Measurements from ENCODE around the gene CEBPB. TPM values are rescaled to one million over a fixed set of nuclear protein-coding genes. Genes with fewer than 3 reads are reported as not detected.

Gene CEBPB
- polyA plus RNA-seq, 1 experiment = 24.6 TPM

GRCh38 chr20:50240092-50240491 is 49.5 kb downstream of the CEBPB start:
- Histone ChIP-seq H3K4me3 (ENCODE audit: low read depth, low read length) (no peak overlapping the region), H3K36me3 (ENCODE audit: control insufficient read depth, insufficient read depth, low read length) (no peaks in the 10 kb centered on the region), H3K27me3 (ENCODE audit: control insufficient read depth, insufficient read depth, low read length) (no peaks in the 10 kb centered on the region)
- no peak for TF ChIP-seq CTCF (IDR thresholded peaks at IDR 0.05; ENCODE audit: insufficient read depth, low read depth, low read length)
- ChIA-PET POLR2A (no interaction called here), CTCF (interaction anchor here (1.5 kb wide), 1 partner anchor 12 kb away, joined by 3 read pairs; no protein-coding TSS in a partner anchor)
- DNase-seq (ENCODE audit: low read depth) = no peak

- no peaks in the 10 kb centered on the region for H3K36me3 ChIP-seq (ENCODE audit: control insufficient read depth, insufficient read depth, low read length)
- no peaks in the 10 kb centered on the region for H3K27me3 ChIP-seq (ENCODE audit: control insufficient read depth, insufficient read depth, low read length)
- POLR2A ChIA-PET = no interaction called here
- DNase-seq (ENCODE audit: low read depth) = no peak
- CTCF ChIA-PET = interaction anchor here (1.2 kb wide), 1 partner anchor 13 kb away, joined by 3 read pairs; no protein-coding TSS in a partner anchor
- H3K4me3 ChIP-seq (ENCODE audit: low read depth, low read length) = no peak overlapping the region
- TF ChIP-seq CTCF (IDR thresholded peaks at IDR 0.05; ENCODE audit: insufficient read depth, low read depth, low read length) = no peak
Measured at GRCh38 chr20:50242178-50242514, 51.5 kb downstream of the CEBPB start.

Other genes with a start within 250 kb of the CEBPB start
- 3.6 and 6.5 TPM in 2 replicates for gene SNAI1, start 207.8 kb upstream of the CEBPB start, polyA plus RNA-seq (2011; rRNA removed)
- gene UBE2V1, start 77.7 kb upstream of the CEBPB start, polyA plus RNA-seq (2011; rRNA removed) = 101 and 138 TPM in 2 replicates
- gene PEDS1, start 37.1 kb upstream of the CEBPB start, polyA plus RNA-seq (2011; rRNA removed) = 26.1 and 52.3 TPM in 2 replicates

Data from BJ (cell line).